HG03103 (cell line): ENCODE measurements around the gene IZUMO1R.
"Not testable (repeated sequence)": the region's sequence is repeated elsewhere in the genome, so short reads cannot be mapped to it uniquely, and the experiment has no call there.

Source experiments
- ATAC-seq: cut with Tn5 transposase; IDR thresholded peaks from one replicate; pipeline ENCODE4 v1.9.1; 2021; ENCODE audit warnings: low read depth; ENCODE audit not compliant: unreplicated experiment

Gene IZUMO1R

GRCh38 chr11:94303966-94304958 lies at the start of gene IZUMO1R:
Gene IZUMO1R (plus strand): TSS chr11:94304580. CDS start chr11:94305637, 1,057 bp downstream.
- no peak for ATAC-seq

GRCh38 chr11:94271885-94272372 lies 32.5 kb upstream of the IZUMO1R start:
- ATAC-seq: peak; percentile 79

- ATAC-seq: peak; percentile 46
These were observed 31.6 kb upstream of the IZUMO1R start for GRCh38 chr11:94272738-94273313.

GRCh38 chr11:94275961-94276360 lies 28.4 kb upstream of the IZUMO1R start:
- ATAC-seq: no peak

DNA sequence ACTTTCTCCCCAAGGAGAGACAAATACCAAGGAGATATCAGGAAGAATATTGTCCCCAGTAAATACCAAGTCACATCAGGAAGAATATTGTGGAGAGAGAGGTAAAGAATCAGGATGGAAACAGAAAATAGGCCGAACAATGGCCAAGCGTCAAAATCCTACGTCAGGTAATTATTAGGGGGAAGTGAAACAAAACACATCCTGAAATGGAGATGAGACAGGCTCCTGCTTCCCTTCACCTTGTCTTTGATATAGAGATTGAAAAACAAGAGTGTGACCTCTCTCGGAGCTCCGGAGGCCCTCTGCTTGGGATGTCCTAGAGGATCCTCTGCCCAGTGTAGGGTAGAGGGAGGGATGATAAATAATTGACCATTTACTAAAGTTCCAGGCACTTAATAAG lies 27.4 kb upstream of the IZUMO1R start:
- ATAC-seq: no peak

DNA sequence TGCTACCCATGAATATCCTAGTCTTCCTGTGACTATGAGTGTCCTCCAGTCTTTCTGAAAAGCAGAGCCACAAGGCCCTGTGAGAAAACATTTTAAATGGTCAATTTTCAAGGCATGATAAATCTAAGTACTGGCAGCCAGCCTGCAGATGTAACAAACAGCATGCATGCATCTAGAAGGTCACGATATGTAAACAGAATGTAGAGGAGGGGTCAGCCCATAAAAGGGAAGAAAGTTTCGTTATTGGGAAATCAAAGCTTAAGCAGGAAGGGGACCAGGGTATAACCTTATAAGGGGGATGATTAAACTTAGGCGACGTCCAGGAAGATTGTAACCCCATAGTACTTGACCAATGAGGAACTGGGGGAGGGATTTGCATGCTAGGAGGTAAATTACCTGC lies 26.2 kb upstream of the IZUMO1R start:
- ATAC-seq: not testable (repeated sequence)

- no peak for ATAC-seq
These were observed 24.4 kb upstream of the IZUMO1R start for GRCh38 chr11:94279996-94280395.

DNA sequence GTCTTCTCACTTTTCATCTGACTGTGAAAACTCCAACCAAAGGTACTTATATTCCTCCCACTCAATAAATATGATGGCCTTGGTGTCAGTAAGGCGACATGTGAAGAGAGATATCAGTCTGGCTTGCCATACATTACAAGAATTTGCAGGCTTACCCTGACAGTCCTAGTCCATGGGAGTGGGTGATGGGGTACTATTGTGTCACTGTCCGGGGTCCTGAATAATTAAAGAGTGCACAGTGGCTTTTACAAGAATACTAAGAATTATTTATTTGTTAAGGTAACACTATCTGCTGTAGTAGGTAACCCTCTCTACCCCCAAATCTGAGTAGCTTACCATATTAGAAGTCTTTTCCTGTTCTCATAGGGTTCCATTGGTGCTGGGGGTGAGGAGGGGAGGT lies 23.1 kb upstream of the IZUMO1R start:
- ATAC-seq: no peak

- no peak for ATAC-seq
These were observed 20.7 kb upstream of the IZUMO1R start for GRCh38 chr11:94283678-94284077.

- ATAC-seq: no peak
These were observed 8.8 kb upstream of the IZUMO1R start for GRCh38 chr11:94295534-94295933.

GRCh38 chr11:94297985-94298576 lies 6.3 kb upstream of the IZUMO1R start:
- no peak for ATAC-seq

DNA sequence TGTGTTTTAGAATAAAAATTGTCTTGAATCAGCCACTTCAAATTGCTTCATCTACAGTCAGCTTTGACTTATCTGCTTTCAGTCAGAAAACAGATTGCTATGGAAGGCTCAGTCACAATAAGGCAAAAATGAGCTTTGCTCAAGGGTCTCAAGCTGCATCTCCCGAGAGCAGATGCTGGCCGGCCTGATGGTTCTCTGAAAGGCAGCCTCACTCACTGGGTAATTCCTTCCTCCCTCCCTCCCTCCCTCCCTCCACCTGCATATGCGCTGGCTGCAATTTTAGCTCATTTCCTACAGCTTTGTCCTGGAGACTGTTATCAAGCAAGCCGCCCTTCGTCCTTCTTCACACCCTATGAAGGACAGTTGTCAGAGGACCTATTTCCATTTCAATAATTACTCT lies 1.6 kb upstream of the IZUMO1R start:
- no peak for ATAC-seq

DNA sequence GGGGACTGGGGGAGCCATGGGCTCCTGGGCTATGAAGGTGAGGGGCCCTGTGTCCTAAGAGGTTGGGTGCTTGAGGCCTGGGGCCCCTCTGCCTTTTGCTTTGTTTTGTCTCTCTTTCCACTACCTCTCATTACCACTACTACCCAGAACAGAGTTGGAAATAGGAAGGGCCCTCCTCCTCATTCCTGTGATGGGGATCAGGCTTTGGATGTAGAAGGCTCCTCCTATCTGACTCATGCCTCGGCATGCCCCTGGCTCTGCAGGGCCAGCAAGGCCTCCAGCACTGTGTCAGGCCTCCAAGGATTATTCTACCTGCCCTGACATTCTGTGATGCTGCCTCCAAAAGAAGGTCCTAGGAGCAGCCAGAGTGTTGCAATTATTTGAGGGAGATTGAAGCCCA lies 766 bp downstream of the IZUMO1R start:
- ATAC-seq: no peak

DNA sequence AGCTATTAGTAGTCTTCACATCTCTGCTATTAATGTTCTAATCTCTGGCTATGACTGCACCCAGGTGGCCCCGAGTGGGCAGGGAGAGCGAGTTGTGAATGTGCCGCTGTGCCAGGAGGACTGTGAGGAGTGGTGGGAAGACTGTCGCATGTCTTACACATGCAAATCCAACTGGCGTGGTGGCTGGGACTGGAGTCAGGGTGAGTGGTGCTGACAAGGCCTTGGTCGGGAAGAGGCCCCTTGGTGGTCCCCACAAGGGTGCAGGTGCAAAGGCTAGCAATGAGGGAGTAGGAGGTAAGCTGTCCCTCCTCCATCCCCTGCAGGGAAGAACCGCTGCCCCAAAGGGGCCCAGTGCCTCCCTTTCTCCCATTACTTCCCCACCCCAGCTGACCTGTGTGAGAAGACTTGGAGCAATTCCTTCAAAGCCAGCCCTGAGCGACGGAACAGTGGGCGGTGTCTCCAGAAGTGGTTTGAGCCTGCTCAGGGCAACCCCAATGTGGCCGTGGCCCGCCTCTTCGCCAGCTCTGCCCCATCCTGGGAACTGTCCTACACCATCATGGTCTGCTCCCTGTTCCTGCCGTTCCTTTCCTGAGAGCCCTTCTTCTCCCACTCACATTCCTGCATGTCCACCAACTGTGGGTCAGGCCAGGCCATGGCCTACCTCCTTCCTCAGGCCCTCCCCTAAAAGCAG lies 2.9 kb downstream of the IZUMO1R start:
- no peak for ATAC-seq

DNA sequence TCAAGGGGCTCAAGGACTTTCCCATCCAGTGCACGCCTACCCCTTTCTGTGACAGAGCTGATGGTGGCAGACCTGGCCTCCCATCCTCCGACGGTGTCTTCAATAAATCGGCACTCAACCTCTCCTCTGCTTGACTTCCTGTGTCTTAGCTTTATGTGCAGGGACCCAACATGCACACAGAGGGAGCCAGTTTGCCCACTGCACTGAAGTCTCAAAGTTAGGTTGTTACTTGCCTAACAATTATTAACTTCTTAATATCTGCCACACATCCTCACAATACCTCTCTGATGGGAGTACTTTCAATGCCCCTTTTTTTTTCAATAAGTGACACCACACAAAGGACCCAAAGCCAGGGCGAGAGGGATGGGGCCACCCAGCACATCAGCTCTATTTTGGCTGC lies 3.6 kb downstream of the IZUMO1R start:
- ATAC-seq: no peak

DNA sequence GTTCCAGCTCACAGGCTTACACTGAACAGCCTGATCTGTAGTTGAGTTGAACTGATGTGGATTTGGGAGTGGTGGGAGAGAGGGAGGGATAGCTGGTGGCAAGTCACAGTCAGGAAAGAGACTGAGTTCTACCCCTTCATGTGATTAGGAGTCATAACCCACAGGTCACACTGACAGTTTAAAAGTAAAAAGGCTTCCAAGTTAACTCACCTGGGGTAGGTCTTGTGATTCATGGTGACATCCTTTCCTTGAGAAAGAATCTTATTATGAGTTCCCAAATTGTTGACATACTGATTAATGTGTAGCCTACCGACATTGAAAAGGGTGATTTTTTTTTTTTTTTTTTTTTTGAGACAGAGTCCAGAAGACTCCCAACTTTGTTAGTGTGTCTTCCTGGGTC lies 5.4 kb downstream of the IZUMO1R start:
- no peak for ATAC-seq

DNA sequence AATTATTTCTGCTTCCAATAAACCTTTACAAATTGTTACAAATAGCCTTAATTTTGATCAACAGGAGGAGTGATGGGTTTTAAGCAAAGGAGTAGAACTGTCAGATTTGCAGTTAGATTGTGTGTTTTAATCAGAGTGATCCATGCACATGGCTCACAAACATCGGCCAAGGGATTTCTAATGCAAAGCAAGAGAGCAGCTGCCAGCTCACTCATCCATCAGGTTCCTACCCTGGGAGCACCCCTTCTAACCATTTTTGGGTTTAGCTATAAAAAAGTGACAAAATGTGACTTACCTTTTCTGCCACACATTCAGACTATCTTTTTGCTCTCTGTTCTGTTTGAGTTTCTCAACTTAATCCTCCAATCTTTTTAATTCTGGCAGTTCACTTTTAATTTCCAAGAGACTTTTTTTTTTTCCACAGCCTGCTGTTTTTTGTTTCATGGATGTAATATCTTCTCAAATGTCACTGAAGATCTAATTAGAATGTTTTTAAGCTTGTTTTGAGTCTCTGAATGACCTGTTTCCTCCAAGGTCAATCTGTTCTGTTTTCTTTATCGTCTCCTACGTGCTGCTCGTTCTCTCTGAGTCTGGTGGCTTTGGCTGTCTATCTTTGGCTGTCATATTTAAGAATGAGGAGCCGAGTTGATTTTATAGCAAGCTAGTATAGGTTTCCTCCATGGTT lies 6.0 kb downstream of the IZUMO1R start:
- no peak for ATAC-seq

DNA sequence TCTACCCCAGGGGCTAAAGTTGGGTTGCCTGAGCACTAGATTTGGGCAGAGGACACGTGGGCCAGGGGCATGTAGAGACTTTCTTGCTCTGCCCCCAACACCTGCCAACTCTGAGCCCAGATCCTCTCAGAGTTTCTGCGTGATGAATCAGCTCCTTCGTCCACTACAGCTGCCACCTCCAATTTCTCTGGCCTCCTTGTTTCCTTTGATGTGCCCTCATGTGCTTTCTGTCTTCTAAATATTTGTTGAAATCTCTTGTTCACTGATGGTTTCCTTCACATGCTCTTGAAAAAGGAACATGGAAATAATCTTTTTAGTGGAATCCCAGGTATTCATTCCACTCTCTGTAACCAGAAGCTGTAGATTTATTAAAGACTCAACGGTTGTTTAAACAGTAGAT lies 8.0 kb downstream of the IZUMO1R start:
- no peak for ATAC-seq

GRCh38 chr11:94314064-94314463 lies 9.7 kb downstream of the IZUMO1R start:
- no peak for ATAC-seq

DNA sequence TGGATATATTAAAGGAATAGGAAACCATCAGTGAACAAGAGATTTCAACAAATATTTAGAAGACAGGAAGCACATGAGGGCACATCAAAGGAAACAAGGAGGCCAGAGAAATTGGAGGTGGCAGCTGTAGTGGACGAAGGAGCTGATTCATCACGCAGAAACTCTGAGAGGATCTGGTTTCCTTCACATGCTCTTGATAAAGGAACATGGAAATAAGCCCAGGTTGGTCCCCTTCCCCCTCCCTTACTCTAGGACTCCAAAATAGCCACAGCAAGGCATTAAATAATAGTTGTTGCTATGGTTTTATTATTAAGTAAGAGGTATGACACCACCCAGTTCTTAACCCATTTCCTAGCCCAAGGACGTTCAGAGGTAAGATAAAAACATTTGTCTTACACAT lies 11.3 kb downstream of the IZUMO1R start:
- ATAC-seq: no peak
